Body of pancreas (tissue), 4 donors: Measurements from ENCODE around the gene ABCA3.

Experiments used
- CTCF ChIP-seq, 7 experiments: fragments of 450-650 bp in 4 of 7; fragments of 200-600 bp in 3 of 7; sonication (generic) in 3 of 7; IDR thresholded peaks; one replicate each; pipeline ENCODE4 v1.5.1; 2016 to 2019; ENCODE audit warnings: antibody characterized with exemption in 7 of 7
- POLR2A ChIP-seq, 3 donors: fragments of 450-650 bp; IDR thresholded peaks; one replicate each; pipeline ENCODE4 v1.6.1; 2016; ENCODE audit warnings: antibody characterized with exemption in 3 of 3, mild to moderate bottlenecking in 2 of 3

DNA sequence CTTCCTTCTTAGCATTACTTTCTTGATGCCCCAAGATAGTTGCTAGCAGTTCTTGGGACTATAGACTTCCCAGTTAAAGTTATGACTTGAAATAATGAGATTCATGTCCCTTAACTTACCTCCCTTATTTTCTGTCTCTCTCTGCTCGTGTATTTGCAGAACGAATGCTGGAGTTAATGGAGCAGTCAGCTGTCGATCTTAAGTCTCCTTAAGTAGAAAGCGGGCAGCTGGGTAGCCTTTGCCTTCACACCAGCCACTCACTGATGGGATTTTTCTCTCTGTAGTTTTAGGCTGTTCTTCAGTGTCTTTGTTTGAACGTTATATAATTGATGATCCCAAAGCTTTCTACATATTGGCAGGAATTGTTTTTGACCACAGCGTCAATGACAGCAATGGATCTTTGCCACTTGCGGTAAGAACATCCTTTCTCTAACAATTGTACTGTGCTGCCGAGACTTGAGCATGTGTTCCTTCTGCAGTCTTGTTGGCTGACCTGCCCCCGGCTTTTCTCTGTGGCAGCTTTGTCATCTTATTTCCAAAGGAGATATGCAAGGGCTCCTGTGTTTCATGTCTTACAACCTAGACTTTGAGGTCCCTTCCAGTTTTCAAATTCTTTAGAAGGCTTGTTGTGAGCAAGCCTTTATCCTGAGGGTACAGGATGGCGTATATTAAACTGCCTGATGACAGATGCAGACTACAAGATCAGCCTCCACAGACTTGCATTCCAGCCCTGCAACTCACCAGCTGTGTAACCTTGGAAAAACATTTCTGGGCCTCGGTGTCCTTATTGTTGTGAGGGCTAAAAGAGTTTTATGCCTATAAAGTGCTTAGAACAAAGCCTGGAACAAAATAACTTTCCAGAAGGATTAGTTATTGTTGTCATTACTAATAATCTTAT is 25.1 kb upstream of the ABCA3 start:
- no peak for TF ChIP-seq POLR2A (IDR thresholded peaks at IDR 0.05)
- no peak for TF ChIP-seq CTCF (IDR thresholded peaks at IDR 0.05)
